Astrocyte (in vitro differentiated cells and primary cell): ENCODE data around the gene CCDC38.

Source experiments
- EZH2 ChIP-seq: IDR thresholded peaks from 2 replicates; pipeline ENCODE4 v1.6.1; 2012; ENCODE audit warnings: mild to moderate bottlenecking, low read length, inconsistent platforms; ENCODE audit not compliant: insufficient read depth
- TF ChIP-seq, protein P1 (sequence below): IDR thresholded peaks from 2 replicates; pipeline ENCODE4 v1.5.1; 2011; ENCODE audit warnings: low read depth, mild to moderate bottlenecking, inconsistent platforms, low read length, moderate library complexity; ENCODE audit not compliant: insufficient read depth

DNA sequence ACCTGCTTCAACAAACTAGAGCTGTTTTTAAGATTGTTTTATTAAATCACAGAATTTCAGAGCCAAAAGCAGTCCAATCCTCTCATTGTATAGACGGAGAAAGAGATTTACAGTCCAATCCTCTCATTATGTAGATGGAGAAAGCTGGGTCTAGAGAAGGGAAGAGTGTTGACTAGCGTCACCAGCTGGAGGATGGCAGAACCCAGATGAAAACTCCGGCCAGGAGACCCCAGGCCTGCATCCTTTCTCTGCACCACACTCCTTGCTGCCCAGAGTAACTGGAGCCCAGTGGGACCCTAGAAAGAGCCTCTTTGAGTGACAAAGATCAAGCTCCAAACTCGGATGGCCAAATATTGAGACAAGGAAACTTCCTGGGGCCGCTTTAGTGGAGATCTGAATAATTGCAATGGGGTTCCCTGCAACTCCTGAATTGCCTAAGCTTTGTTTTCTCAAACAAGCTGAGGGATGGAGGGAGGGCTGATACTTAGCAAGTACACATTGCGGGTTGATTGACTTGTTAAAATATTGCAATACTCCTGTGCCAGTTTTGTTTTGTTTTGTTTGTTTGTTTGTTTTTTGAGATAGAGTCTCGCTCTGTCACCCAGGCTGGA is 13.2 kb upstream of the CCDC38 start:
- TF ChIP-seq, protein P1, sequence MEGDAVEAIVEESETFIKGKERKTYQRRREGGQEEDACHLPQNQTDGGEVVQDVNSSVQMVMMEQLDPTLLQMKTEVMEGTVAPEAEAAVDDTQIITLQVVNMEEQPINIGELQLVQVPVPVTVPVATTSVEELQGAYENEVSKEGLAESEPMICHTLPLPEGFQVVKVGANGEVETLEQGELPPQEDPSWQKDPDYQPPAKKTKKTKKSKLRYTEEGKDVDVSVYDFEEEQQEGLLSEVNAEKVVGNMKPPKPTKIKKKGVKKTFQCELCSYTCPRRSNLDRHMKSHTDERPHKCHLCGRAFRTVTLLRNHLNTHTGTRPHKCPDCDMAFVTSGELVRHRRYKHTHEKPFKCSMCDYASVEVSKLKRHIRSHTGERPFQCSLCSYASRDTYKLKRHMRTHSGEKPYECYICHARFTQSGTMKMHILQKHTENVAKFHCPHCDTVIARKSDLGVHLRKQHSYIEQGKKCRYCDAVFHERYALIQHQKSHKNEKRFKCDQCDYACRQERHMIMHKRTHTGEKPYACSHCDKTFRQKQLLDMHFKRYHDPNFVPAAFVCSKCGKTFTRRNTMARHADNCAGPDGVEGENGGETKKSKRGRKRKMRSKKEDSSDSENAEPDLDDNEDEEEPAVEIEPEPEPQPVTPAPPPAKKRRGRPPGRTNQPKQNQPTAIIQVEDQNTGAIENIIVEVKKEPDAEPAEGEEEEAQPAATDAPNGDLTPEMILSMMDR: no peak
- TF ChIP-seq EZH2: no peak
